Upper lobe of left lung (tissue), 4 donors: ENCODE data around the gene KIF3B.

ENCODE experiments used
- POLR2A ChIP-seq, 4 donors: fragments of 450-650 bp; IDR thresholded peaks; one replicate each; pipeline ENCODE4 v1.5.1; 2016 to 2017; ENCODE audit warnings: antibody characterized with exemption in 4 of 4, mild to moderate bottlenecking in 2 of 4
- TF ChIP-seq, protein P1 (sequence below), 6 experiments: fragments of 450-650 bp in 4 of 6; fragments of 200-600 bp in 2 of 6; sonication (generic) in 2 of 6; IDR thresholded peaks; one replicate each; pipeline ENCODE4 v1.5.1; 2016 to 2019; ENCODE audit warnings: antibody characterized with exemption in 6 of 6

DNA sequence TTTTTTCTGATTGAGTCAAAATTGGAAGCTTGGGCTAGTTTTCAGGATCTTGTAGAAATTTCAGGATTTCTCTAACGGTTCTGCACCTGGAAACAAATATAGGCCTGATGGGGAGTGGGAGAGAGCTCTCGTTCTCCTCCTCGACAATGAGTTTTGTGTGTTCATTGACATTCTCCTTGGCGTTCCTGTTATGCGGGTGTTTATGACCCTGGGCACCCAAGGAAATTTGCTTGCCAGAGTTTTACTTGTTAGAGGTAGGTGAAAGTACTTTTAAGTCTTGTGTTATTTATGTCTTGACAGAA is 82.8 kb downstream of the KIF3B start:
- TF ChIP-seq, protein P1, sequence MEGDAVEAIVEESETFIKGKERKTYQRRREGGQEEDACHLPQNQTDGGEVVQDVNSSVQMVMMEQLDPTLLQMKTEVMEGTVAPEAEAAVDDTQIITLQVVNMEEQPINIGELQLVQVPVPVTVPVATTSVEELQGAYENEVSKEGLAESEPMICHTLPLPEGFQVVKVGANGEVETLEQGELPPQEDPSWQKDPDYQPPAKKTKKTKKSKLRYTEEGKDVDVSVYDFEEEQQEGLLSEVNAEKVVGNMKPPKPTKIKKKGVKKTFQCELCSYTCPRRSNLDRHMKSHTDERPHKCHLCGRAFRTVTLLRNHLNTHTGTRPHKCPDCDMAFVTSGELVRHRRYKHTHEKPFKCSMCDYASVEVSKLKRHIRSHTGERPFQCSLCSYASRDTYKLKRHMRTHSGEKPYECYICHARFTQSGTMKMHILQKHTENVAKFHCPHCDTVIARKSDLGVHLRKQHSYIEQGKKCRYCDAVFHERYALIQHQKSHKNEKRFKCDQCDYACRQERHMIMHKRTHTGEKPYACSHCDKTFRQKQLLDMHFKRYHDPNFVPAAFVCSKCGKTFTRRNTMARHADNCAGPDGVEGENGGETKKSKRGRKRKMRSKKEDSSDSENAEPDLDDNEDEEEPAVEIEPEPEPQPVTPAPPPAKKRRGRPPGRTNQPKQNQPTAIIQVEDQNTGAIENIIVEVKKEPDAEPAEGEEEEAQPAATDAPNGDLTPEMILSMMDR (IDR thresholded peaks at IDR 0.05) = no peak
- no peak for TF ChIP-seq POLR2A (IDR thresholded peaks at IDR 0.05)
